ENCODE data around the gene ULK2. TPM values are rescaled to one million over a fixed set of nuclear protein-coding genes. Genes with fewer than 3 reads are reported as not detected.
"Not testable (repeated sequence)": the region's sequence is repeated elsewhere in the genome, so short reads cannot be mapped to it uniquely, and the experiment has no call there.

The ULK2 gene
- total RNA-seq, 1 experiment from 2014 or later, result 12.7 TPM

- RAD21 ChIA-PET (ENCODE audit: low non-redundant PET in 1 of 2, low total read pairs in 2 of 2, uncharacterized antibody in 2 of 2, unreplicated experiment in 2 of 2); H4K20me1 ChIP-seq (ENCODE audit: insufficient read depth): not testable (repeated sequence)
These were observed 22.3 kb upstream of the ULK2 start for GRCh38 chr17:19890001-19890400.

DNA sequence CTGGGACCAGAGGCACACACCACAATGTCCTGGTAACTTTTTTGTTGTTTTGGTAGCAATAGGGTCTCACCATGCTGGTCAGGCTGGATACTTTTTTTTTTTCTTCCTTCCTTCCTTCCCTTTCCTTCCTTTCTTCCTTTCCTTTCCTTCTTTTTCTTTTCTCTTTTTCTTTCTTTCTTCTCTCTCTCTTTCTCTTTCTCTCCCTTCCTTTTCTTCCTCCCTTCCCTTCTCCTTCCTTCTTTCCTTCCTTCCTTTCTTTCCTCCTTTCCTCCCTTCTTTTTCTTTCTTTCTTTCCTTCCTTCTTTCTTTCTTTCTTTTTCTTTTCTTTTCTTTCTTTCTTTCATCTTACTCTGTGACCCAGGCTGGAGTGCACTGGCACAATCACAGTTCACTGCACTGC is 18.4 kb upstream of the ULK2 start:
- intact Hi-C loops (cut with micrococcal nuclease), result no loop called here
- no TSS peak for BruUV-seq (replicated peaks)

More at GRCh38 chr17:19890001-19890400, 22.3 kb upstream of the ULK2 start:
- intact Hi-C loops (cut with micrococcal nuclease); BruUV-seq (replicated peaks); H3K27me3 ChIP-seq (ENCODE audit: insufficient read depth, low read length); H3K27ac ChIP-seq (ENCODE audit: low read depth, low read length); H3K79me2 ChIP-seq (ENCODE audit: insufficient read depth, low read length); CTCF ChIA-PET; H3K4me1 ChIP-seq (ENCODE audit: control insufficient read depth in 1 of 2, insufficient read depth in 2 of 2, low read length in 2 of 2); H3K9ac ChIP-seq (ENCODE audit: low read length); H2AFZ ChIP-seq (ENCODE audit: low read depth, low read length, poor library complexity, severe bottlenecking); H3K4me3 ChIP-seq (replicated peaks in 1 of 2; ENCODE audit: low read depth in 1 of 2, low read length in 2 of 2); H3K9me3 ChIP-seq (ENCODE audit: control insufficient read depth in 1 of 2, insufficient read depth in 1 of 2, low read depth in 1 of 2, low read length in 2 of 2); DNase-seq (ENCODE audit: low read depth, low spot score); POLR2A ChIA-PET; H3K4me2 ChIP-seq (ENCODE audit: low read length); H3K36me3 ChIP-seq (ENCODE audit: control insufficient read depth in 1 of 2, insufficient read depth in 2 of 2, low read length in 2 of 2); ATAC-seq; H3K9me2 ChIP-seq (ENCODE audit: insufficient read depth): not testable (repeated sequence)

More for the DNA sequence above, 18.4 kb upstream of the ULK2 start:
- ChIA-PET POLR2A (no interaction called here), CTCF (no interaction called here), RAD21 (ENCODE audit: low non-redundant PET in 1 of 2, low total read pairs in 2 of 2, uncharacterized antibody in 2 of 2, unreplicated experiment in 2 of 2) (no interaction called here)
- H3K4me3 ChIP-seq (replicated peaks in 1 of 2; ENCODE audit: low read depth in 1 of 2, low read length in 2 of 2), result no peak overlapping the region
- H3K27ac ChIP-seq (ENCODE audit: low read depth, low read length), result no peak overlapping the region
- no peaks in the 10 kb centered on the region for H3K79me2 ChIP-seq (ENCODE audit: insufficient read depth, low read length)
- ATAC-seq, result no peak
- no peaks in the 10 kb centered on the region for H3K9me2 ChIP-seq (ENCODE audit: insufficient read depth)
- no peaks in the 10 kb centered on the region for H4K20me1 ChIP-seq (ENCODE audit: insufficient read depth)
- no peaks in the 10 kb centered on the region for H3K9me3 ChIP-seq (ENCODE audit: control insufficient read depth in 1 of 2, insufficient read depth in 1 of 2, low read depth in 1 of 2, low read length in 2 of 2)
- TF ChIP-seq YY1 (IDR thresholded peaks at IDR 0.05; ENCODE audit: extremely low read depth, insufficient replicate concordance, low read depth, low read length), result no peak
- no peak for TF ChIP-seq POLR2A (IDR thresholded peaks at IDR 0.05; ENCODE audit: borderline replicate concordance, extremely low read depth, insufficient read depth, insufficient read length)
- TF ChIP-seq TCF7L2 (IDR thresholded peaks at IDR 0.05; ENCODE audit: borderline replicate concordance, extremely low read depth, insufficient read depth, insufficient read length), result no peak
- TF ChIP-seq CEBPB (IDR thresholded peaks at IDR 0.05; ENCODE audit: low read depth), result no peak
- TF ChIP-seq ZFX (IDR thresholded peaks at IDR 0.05), result no peak
- no peak for TF ChIP-seq RAD21 (IDR thresholded peaks at IDR 0.05; ENCODE audit: low read depth)
- TF ChIP-seq CBX3 (IDR thresholded peaks at IDR 0.05; ENCODE audit: low read depth), result no peak
- no peak for TF ChIP-seq ZBTB33 (IDR thresholded peaks at IDR 0.05; ENCODE audit: extremely low read depth, insufficient replicate concordance, low read length)
- no peak for TF ChIP-seq MAX (IDR thresholded peaks at IDR 0.05)
- no peak for TF ChIP-seq ELF1 (IDR thresholded peaks at IDR 0.05; ENCODE audit: borderline replicate concordance, low read depth)
- TF ChIP-seq, protein P1, sequence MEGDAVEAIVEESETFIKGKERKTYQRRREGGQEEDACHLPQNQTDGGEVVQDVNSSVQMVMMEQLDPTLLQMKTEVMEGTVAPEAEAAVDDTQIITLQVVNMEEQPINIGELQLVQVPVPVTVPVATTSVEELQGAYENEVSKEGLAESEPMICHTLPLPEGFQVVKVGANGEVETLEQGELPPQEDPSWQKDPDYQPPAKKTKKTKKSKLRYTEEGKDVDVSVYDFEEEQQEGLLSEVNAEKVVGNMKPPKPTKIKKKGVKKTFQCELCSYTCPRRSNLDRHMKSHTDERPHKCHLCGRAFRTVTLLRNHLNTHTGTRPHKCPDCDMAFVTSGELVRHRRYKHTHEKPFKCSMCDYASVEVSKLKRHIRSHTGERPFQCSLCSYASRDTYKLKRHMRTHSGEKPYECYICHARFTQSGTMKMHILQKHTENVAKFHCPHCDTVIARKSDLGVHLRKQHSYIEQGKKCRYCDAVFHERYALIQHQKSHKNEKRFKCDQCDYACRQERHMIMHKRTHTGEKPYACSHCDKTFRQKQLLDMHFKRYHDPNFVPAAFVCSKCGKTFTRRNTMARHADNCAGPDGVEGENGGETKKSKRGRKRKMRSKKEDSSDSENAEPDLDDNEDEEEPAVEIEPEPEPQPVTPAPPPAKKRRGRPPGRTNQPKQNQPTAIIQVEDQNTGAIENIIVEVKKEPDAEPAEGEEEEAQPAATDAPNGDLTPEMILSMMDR (IDR thresholded peaks at IDR 0.05 in 2 of 3, conservative IDR thresholded peaks at IDR 0.05 in 1 of 3; ENCODE audit: borderline replicate concordance in 1 of 3, insufficient read depth in 1 of 3, low read depth in 2 of 3, low read length in 2 of 3), result no peak
- no peak for TF ChIP-seq EGR1 (IDR thresholded peaks at IDR 0.05; ENCODE audit: low read depth)
- no peak for TF ChIP-seq FOSL1 (IDR thresholded peaks at IDR 0.05; ENCODE audit: low read depth)
- TF ChIP-seq EZH2 (IDR thresholded peaks at IDR 0.05), result no peak
- no peak for TF ChIP-seq SRF (IDR thresholded peaks at IDR 0.05; ENCODE audit: low read depth)
- no peak for TF ChIP-seq POLR2AphosphoS5 (IDR thresholded peaks at IDR 0.05; ENCODE audit: low read depth, low read length)
- TF ChIP-seq SIN3A (IDR thresholded peaks at IDR 0.05; ENCODE audit: low read depth), result no peak
- TF ChIP-seq ZNF274 (IDR thresholded peaks at IDR 0.05; ENCODE audit: low read depth, low read length), result no peak
- TF ChIP-seq JUND (IDR thresholded peaks at IDR 0.05), result no peak
- H3K4me1 ChIP-seq (ENCODE audit: control insufficient read depth in 1 of 2, insufficient read depth in 2 of 2, low read length in 2 of 2), result no peaks in the 10 kb centered on the region
- H3K9ac ChIP-seq (ENCODE audit: low read length), result no peak overlapping the region
- H3K27me3 ChIP-seq (ENCODE audit: insufficient read depth, low read length), result no peaks in the 10 kb centered on the region
- DNase-seq (ENCODE audit: low read depth, low spot score), result no peak
- H3K36me3 ChIP-seq (ENCODE audit: control insufficient read depth in 1 of 2, insufficient read depth in 2 of 2, low read length in 2 of 2), result no peaks in the 10 kb centered on the region
- no peak overlapping the region for H3K4me2 ChIP-seq (ENCODE audit: low read length)
- H2AFZ ChIP-seq (ENCODE audit: low read depth, low read length, poor library complexity, severe bottlenecking), result no peak overlapping the region
